Subcutaneous adipose tissue (tissue), 4 donors: ENCODE measurements around the gene HSF5. TPM values are rescaled to one million over a fixed set of nuclear protein-coding genes. Genes with fewer than 3 reads are reported as not detected.

Source experiments
- CTCF ChIP-seq: fragments of 450-650 bp; IDR thresholded peaks from one replicate; pipeline ENCODE4 v1.5.1; 2016; ENCODE audit warnings: low read depth, mild to moderate bottlenecking, control low read depth, antibody characterized with exemption, moderate library complexity
- total RNA-seq, 4 donors: library from RNA; depleted of rRNA; stranded (reverse); fragments of >200 nt; gene quantifications; one replicate each; pipeline ENCODE4 v1.1.0, GENCODE V29; 2016

HSF5 gene
- total RNA-seq, 4 donors from 2014 or later: not detected

GRCh38 chr17:58371300-58371950 lies 116.8 kb downstream of the HSF5 start:
- TF ChIP-seq CTCF: no peak

- no peak for TF ChIP-seq CTCF
Measured at GRCh38 chr17:58370716-58371115, 117.5 kb downstream of the HSF5 start.

GRCh38 chr17:58370309-58370708 lies 117.9 kb downstream of the HSF5 start:
- no peak for TF ChIP-seq CTCF

Other genes starting within 250 kb of the HSF5 start
- gene LPO, start 249.8 kb downstream of the HSF5 start, total RNA-seq: not detected
- gene MPO, start 207.5 kb downstream of the HSF5 start, total RNA-seq: under 1 TPM in 2 of 4 donors, not detected in 2; 0.19 to 0.34 TPM
- 1 to 10 TPM in 2 of 4 donors, under 1 TPM in 2; 0.65 to 4.3 (median 1.1) TPM for gene TSPOAP1, start 159.6 kb downstream of the HSF5 start, total RNA-seq
- gene SUPT4H1, start 136.2 kb downstream of the HSF5 start, total RNA-seq: 10 to 100 TPM; 27.9 to 58.5 (median 40.9) TPM
- not detected for gene RNF43, start 70.9 kb downstream of the HSF5 start, total RNA-seq
- 10 to 100 TPM; 29.7 to 57.6 (median 40.9) TPM for gene MTMR4, start 26.2 kb upstream of the HSF5 start, total RNA-seq
- under 1 TPM in 2 of 4 donors, not detected in 2; under 0.01 TPM for gene TEX14, start 203.6 kb upstream of the HSF5 start, total RNA-seq
- 10 to 100 TPM; 10.6 to 19.6 (median 17.2) TPM for gene RAD51C, start 204.2 kb upstream of the HSF5 start, total RNA-seq